AG04450 (cell line): ENCODE data around the gene MLC1. TPM values are rescaled to one million over a fixed set of nuclear protein-coding genes. Genes with fewer than 3 reads are reported as not detected.

Source experiments
- CTCF ChIA-PET: fragments of 300-600, 350-600 bp; formaldehyde crosslinking; extraction: SDS; loops from one replicate; lab custom pipeline; 2022; ENCODE audit warnings: antibody characterized with exemption, inconsistent platforms; lab: Charles Lee
- POLR2A ChIA-PET: fragments of 350-600 bp; formaldehyde crosslinking; extraction: SDS; loops from one replicate; lab custom pipeline; 2021; ENCODE audit warnings: antibody characterized with exemption, inconsistent platforms; lab: Yijun Ruan, JAX
- DNase-seq: peaks from one replicate; pipeline ENCODE4 v3.0.0-alpha.2; 2011; ENCODE audit warnings: low read depth, low spot score
- H3K27ac ChIP-seq: one replicate; pipeline ENCODE4 v1.5.1; 2012; ENCODE audit warnings: low read depth, low read length, control low read depth
- H3K27me3 ChIP-seq: one replicate; pipeline ENCODE4 v1.6.0; 2012; ENCODE audit warnings: low read length; ENCODE audit not compliant: control insufficient read depth, insufficient read depth
- H3K4me3 ChIP-seq: 2 replicates; pipeline ENCODE4 v1.5.1; 2011; ENCODE audit warnings: mild to moderate bottlenecking, low read depth, low read length, control low read depth
- H3K9me3 ChIP-seq: 2 replicates; pipeline ENCODE4 v1.5.1; 2012; ENCODE audit warnings: low read length; ENCODE audit not compliant: control insufficient read depth, insufficient read depth
- CTCF ChIP-seq: IDR thresholded peaks from 2 replicates; pipeline ENCODE4 v1.5.1; 2011; ENCODE audit warnings: low read depth, low read length, control low read depth, inconsistent platforms
- polyA plus RNA-seq: library from polyadenylated mRNA; depleted of rRNA; stranded (reverse); fragments of >200 nt; gene quantifications from 2 replicates; pipeline ENCODE4 v1.2.3, GENCODE V29; 2011

Gene MLC1
- polyA plus RNA-seq, 1 experiment: 0.27 TPM

- POLR2A ChIA-PET: no interaction called here
- CTCF ChIA-PET: interaction anchor here (0.6 kb wide), 1 partner anchor 10 kb away, joined by 3 read pairs; no protein-coding TSS in a partner anchor
- no peak for TF ChIP-seq CTCF
- Histone ChIP-seq H3K27me3 (peaks cover 16% of the 10 kb centered on the region), H3K9me3 (peaks cover 15% of the 10 kb centered on the region), H3K4me3 (no peak overlapping the region), H3K27ac (no peak overlapping the region)
- DNase-seq: no peak
These were observed 35.7 kb downstream of the MLC1 start for GRCh38 chr22:50049299-50050195.

GRCh38 chr22:50048836-50049235, 36.4 kb downstream of the MLC1 start:
- H3K27me3 ChIP-seq: peaks cover 13% of the 10 kb centered on the region
- peaks cover 11% of the 10 kb centered on the region for H3K9me3 ChIP-seq
- ChIA-PET CTCF (interaction anchor here (0.6 kb wide), 1 partner anchor 10 kb away, joined by 3 read pairs; no protein-coding TSS in a partner anchor), POLR2A (no interaction called here)
- DNase-seq: no peak
- TF ChIP-seq CTCF: no peak
- no peak overlapping the region for H3K4me3 ChIP-seq
- H3K27ac ChIP-seq: no peak overlapping the region

DNA sequence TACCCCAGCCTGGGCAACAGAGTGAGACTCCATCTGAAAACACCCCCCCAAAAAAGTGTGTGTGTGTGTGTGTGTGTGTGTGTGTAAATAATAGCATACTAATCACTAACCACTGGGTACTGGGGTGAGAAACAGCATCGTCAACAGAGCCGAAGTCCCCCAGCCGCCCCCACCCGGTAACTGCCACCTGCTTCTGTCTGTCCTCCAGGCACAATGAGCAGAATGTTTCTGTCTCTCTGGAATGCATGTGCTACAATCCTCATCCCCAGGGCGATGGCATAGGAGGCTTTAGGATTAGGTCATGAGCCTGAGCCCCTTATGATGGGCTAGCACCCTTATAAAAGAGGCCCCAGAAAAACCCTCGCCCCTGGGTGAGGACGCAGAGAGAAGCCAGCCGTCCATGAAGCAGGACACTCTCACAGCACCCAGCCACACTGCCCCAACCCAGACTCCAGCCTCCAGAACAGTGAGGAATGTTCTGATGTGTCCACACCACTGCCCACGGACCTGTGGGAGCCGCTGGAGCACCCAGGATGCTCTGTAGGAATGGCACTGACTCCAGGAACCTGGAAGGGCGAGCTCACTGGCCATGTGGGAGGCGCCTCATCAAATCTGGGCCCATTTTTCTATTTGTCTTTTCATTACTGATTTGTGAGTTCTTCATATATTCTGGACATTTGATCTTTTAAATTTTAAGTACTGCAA, 37.0 kb downstream of the MLC1 start:
- no peak for TF ChIP-seq CTCF
- Histone ChIP-seq H3K27me3 (peaks cover 11% of the 10 kb centered on the region), H3K9me3 (peaks cover 7% of the 10 kb centered on the region; the same call in 1 of the 2 replicates), H3K4me3 (no peak overlapping the region), H3K27ac (no peak overlapping the region)
- ChIA-PET CTCF (no interaction called here), POLR2A (no interaction called here)
- DNase-seq: no peak

DNA sequence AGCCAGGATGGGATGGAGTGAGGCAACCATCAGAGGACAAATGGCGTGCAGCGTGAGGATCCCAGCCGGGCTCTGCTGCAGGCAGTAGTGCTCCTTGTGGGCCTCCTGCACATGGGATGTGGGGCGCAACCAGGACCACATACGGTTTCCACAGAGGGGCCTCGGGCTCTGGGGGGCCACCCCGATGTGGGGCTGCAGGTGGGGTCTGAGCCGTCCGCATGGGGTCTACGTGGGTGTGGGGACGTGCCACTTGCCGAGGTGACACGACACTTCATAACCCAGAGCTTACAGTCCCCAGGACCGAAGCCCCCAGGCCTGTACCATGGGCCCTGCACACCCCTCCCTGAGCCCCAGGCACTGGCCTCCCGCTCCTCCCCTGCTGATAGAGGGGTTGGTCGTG, 37.9 kb downstream of the MLC1 start:
- peaks cover 5% of the 10 kb centered on the region; the same call in 1 of the 2 replicates for H3K9me3 ChIP-seq
- TF ChIP-seq CTCF: no peak
- no peak overlapping the region for H3K4me3 ChIP-seq
- no peak overlapping the region for H3K27ac ChIP-seq
- DNase-seq: no peak
- peaks cover 13% of the 10 kb centered on the region for H3K27me3 ChIP-seq
- ChIA-PET POLR2A (no interaction called here), CTCF (no interaction called here)
